HG02759 (cell line): ENCODE results near the gene HAND2.
A peak's percentile ranks its signal among the peaks of the same experiment; 100 is the strongest.

Experiments
- ATAC-seq: cut with Tn5 transposase; IDR thresholded peaks from one replicate; pipeline ENCODE4 v1.9.1; 2021; ENCODE audit warnings: mild to moderate bottlenecking, moderate library complexity; ENCODE audit not compliant: unreplicated experiment

The HAND2 gene

DNA sequence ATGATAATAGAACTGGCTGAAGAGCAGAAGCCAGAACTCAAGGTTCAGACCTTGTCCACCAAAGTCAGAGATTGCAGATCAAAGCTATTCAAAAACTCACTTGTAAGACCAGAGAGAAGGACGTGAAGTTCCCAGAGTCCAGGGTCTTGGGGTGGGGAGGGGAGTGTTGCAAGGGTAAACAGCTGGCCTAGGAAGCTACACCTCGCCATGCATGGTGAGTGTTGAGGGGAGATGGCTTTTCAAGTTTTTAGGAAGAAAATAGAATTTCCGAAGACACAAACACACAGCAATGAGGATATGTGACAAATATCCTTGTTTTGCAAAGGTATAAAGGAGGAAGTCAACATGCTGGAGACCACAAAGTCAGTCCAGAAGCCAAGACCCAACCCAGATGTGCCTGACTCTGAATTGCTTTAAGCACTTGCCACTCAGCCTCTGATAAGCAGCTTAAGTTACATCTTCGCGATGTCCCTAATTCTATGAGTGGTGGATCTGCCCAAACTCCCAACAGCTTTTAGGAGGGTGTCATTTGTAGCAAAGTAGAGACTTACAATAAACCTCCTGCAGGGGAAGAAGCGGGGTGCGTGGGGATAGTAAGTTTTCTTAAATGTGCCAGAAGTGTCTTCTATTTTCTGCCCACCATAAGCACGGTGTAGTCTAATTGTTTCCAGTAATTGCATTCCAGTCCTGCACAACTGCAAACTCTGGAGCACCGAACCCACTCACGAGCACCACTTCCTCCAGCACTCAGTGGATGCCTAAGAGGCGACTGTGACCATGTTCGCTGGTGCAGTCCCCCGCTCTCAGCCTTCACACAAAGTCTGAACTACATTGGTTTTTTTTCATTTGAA lies 26.5 kb downstream of the HAND2 start:
- no peak for ATAC-seq

DNA sequence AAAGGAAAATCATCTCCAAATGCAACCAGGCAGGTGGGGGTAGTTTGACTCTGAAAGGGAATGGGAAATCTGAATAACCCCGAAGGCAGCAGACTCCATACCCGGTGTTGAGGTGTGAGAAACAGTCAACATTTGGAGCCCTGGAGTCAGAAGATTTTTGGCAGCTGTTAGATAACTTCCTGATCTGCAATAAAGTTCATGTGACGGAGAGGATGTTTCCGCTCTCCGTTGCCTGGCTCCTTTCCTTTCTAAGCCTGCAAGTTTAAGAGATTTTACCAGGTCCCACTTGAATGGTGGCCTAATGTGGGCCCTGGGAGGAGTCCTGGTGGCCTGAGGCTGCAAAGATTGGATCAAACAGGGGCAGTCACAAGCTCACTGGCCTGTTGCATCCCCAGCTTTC lies 27.7 kb downstream of the HAND2 start:
- ATAC-seq, result no peak

DNA sequence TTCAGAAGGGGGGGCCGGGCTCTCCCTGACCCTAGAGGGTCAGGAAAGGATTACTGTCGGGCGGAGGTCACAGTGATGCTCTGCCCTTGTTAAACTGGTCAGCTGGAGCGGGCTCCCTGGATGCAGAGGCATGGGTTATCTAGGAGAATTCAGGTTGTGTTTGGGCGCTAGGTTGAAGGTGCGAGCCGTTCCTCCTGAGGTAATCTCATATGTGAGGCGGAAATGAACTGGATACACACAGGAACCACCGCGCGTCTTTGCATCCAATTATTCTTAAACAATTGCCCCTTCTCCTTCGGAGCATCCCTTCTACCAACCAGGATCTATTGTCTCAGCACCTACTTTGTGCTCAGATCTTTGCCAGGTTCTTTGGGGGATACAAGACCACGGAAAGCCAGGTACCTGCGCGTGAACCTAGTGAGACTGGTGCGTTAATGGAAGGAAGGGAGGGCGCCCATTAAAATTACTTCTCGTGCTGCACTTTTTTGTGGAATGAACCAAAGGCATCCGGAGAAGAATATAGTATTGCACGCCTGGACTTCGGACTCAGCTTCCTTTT lies 28.4 kb downstream of the HAND2 start:
- no peak for ATAC-seq

DNA sequence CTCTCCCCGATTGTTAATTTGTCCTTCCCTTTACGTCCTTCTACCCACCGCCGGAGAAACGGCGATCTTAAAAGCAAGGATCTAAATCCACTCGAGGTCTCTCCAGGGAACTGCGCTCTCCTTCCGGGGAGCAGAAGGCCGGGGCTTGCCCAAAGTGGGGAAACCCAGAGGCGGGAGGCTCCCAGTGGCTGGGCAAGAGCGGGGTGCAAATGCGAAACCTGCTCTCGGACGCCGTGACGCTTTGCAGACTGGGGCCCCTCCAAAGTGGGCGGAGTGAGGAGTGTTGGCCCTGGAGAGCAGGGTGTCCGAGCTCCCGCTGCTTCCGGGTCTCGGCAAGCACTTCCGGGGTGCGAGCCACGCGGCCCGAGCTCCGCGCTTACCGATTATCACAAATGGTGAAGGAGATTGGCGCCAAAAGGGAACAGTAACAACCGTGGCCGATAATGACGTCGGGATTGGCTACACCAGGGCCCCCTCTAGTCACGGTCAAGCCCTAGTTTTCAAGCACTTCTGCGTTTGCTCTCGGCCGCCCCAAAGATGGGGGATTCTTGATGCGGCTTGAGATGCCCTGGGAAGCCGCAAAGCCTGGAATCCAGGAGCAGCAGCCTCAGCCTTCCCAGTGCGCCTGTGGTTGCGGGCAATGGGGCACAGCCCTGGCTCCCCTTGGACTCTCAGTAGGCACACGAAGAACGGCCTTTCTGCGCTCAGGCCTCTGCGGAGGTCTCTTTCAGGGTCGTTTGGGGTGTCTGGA lies 29.0 kb downstream of the HAND2 start:
- peak; percentile 47 for ATAC-seq

DNA sequence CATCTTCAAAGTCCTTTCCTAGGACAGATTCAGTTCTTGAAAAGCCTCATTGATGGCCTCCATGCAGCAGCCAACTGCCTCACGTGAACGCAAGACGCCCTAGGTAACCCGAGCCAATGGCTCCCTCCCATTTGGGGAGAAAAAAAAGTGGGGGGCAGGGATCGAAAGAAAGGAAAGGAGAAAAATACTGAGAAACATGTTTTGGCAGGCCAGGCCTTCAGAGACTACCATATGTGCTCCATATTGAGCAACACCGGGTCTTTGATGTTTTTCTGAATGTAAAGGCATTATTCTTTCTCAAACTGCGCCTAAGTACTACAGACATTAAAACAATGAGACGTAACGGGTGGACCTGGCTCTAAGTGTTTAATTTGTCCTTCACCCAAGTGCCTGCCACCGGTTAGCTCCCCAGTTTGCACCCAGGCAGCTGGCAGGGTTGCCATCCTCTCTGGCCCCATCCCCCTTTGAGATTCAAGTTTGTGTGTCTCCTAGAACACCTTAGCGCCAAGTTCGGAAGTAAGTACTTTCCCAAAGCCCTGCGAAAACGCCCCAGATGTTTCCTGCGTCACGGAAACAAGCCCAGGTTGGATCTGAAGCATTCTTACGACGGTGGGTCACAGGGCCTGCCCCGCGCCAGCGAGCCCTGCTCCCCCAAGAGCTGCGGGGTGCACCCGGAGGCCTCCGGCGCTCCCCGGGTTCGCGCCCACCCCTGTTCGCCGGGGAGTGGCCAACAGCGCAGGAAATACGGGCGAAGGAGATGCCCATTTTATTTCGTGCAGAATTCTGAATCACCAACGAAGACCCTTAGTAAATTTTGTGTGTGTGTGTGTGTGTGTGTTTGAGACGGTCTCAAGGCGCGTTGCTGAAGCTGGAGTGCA lies 30.1 kb downstream of the HAND2 start:
- ATAC-seq, result no peak

DNA sequence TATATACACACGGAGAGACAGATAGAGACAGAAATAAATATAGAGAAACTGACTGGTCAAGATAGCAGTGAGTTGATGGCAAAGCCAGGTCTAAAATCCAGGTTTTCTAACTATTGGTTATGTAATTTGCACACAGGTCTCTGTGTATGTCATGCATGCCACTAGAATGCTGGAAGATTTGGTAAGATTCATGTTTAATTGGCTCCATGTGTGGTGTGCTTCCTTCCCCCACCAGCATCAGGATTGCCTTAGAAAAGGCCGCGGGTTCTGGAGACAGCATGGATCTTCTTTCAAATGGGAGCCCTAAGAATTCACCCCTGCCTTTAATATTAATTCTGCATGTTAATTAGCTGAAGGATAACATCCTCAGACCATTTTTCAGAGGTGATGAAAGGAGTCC lies 31.3 kb downstream of the HAND2 start:
- no peak for ATAC-seq

DNA sequence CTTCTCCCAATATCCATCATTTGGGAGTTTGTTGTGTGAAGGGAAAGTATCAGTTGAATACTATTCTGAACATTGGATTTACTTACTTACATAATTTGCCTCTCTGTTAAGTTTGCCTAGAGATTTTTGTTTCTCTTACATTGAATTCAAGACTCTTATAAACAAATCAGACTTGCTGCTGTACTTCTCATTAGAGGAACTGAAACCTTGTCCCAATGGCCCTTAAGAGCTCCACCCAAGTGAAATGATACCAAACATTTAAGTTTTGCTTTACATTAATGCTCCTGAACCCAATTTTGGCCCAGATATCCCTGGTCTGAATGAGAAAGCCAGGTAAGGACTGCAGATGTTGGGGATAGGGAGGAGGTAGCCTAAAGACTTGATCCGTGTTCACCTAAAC lies 32.0 kb downstream of the HAND2 start:
- ATAC-seq, result peak; percentile 35

DNA sequence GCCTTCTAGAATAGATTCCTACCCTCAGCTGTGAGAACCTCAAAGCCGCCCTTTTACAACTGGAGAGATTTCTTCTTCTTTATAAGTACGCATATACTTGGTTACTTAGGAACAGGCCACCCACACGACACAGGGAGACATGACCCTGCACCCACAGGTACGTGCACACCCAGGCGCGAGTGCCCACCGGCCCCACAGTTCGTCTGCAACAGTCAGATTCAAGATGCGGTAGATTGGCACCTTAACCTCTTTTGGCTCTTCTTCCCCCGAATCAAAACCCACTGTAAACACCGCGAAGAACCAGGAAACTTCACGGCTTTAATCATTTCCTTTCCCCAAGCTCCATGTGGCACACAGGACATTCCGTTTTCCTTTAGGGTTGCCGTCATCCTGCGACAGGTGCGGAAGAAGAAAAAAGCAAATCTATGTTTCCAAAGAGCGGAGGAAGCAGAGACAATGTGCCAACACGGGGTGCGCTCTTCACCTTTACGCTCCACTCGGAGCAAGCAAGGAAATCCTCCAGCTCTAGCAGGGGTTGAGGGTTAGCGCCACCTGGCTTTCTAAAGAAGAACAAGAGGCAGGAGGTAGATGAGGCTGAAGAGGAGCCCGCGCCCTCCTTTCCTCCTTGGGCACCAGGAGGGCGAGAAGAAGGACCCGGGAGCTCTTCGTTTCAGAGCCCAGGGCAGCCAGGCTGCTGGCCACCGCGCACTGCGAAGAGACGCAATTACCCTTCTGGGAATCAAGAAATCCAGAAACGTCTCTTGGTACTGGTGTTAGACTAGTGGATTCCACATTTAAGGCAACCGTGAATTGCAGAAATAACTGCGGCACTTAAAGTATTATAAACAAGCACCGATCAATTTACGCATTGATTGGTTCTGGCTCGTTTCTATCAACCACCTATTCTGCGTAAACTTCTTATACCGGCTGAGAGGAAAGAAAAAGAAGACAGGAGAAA lies 35.7 kb downstream of the HAND2 start:
- peak; percentile 96 for ATAC-seq

DNA sequence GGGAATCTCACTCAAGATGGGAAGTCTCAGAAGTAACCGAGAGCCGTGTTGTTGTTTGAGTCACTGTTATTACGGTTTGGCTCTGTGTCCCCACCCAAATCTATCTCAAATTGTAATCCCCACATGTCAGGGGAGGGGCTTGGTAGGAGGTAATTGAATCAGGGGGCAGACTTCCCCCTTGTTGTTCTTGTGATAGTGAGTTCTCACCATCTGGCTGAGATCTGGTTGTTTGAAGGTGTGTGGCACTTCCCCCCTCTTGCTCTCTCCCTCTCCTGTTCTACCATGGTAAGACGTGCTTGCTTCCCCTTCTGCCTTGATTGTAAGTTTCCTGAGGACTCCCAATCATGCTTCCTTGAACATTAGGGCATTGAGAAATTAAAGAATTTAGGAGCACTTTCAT lies 37.0 kb downstream of the HAND2 start:
- no peak for ATAC-seq

DNA sequence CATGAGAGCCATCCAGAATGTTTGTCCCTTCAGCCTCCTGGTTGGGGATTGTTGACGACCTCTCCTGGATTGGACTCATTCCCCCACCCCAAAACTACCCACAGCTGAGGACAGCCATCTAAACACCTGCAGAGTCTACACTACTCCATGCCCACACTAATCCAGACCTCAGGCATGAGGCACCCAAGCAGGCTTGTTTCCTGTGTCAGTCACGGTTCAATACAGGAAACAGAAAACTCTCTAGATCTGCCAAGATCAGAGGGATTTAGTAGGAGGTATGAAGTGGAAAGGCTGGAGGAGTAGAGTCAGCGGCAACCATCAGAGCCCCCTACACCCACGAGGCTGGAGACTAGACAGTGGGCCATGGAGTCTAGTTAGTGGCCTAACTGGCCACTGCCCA lies 37.7 kb downstream of the HAND2 start:
- ATAC-seq, result no peak

DNA sequence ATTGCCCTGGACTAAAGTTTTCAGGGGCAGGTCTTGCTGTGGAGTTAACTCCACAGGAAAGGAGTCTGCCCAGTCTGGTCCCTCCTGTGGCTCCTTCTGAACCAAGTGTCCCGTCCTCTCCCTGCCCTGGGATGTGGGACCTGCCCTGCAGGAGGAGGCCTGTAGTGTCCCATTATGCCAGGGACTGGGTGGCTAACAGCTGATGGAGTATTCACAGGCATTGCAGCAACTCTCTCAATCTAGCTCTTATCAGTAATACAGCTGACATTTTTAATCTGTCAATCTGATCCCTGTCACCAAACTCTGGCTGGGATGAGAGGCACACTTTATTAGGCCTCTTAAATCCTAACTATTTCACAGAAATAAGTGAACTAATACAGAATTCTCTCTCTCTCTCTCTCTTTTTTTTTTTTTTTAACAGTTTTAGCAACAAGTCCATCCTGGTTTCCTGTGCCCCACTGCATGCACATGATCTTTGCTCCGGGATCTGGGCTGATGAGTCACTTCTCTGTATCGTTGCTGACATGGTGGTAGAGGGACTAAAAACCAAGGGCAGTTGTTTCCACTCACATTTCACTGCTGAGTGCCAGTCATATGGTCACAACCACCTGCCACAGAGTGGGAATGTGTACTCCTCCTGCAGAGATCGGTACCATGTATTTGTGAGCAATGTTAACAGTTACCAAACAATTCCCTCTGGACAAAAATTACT lies 39.1 kb downstream of the HAND2 start:
- ATAC-seq, result no peak

DNA sequence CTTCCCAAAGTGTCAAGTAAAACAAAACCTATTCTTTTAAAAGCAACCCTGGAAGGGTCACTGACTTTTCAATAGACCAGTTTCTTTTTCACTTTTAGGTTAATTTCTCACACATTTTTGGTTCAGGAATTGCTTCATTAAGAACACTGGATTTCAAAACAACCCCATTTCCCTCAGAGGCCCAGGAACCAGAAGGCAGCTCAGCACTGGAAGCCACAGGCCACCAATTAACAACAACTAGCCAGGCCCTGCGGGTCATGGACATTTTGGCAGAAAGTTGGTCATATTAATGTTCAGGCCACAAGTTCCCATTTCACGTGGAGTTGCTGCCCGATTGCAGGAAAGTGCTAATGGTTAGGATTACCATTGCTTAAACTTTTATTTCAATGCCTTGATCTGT lies 39.8 kb downstream of the HAND2 start:
- no peak for ATAC-seq

DNA sequence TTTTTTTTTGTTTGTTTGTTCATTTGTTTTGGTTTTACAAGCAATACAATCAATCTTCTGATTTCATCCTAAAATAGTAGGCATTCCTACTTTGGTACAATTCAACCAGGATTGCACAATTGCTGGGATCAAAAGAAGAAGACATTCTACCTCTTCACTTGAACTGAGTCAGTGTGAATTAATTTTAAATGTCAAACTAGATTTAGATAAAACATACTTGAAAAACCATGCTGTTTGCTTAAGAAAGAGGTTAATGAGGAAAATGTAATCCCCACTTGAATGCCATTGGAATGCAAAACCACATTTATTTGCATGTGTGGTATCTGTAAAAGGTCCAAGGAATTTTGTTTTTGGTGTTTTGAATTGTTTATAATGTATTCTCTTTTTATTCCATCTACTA lies 40.5 kb downstream of the HAND2 start:
- no peak for ATAC-seq

DNA sequence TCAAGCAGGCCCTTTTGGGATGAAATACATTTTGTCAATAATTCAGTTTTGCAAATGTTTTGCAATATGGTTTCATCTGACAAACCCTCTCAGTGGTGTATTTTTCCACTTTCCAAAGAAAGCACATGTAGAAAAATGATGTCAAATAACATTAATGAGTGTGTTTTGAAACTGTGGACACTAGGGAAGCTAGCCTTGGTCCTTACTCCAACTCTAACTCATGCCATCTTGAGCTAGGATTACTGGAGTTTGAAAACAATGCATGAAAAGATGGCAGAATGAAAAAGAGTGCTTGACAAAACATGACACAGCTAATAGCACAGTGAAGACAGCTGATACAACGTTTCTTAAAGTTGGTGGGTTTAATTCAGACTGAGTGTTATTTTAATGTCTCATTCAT lies 41.4 kb downstream of the HAND2 start:
- no peak for ATAC-seq

DNA sequence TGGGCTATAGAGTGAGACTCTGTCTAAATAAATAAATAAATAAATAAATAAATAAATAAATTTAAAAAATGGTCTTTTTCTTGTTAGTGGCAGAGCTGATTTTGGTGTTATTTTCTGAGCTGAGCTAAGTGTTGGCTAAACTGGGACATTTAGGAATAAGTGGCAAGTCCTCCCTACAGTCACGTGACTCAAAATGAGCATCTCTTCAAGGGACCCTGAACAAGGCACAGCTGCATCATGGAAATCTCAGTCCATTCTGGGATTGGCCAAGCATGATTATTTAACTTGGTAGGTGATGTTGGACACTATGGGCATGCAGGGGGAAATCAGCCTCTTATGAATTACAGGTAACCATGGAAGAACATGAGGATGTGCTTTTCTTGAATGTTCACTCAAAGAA lies 42.0 kb downstream of the HAND2 start:
- ATAC-seq, result no peak

DNA sequence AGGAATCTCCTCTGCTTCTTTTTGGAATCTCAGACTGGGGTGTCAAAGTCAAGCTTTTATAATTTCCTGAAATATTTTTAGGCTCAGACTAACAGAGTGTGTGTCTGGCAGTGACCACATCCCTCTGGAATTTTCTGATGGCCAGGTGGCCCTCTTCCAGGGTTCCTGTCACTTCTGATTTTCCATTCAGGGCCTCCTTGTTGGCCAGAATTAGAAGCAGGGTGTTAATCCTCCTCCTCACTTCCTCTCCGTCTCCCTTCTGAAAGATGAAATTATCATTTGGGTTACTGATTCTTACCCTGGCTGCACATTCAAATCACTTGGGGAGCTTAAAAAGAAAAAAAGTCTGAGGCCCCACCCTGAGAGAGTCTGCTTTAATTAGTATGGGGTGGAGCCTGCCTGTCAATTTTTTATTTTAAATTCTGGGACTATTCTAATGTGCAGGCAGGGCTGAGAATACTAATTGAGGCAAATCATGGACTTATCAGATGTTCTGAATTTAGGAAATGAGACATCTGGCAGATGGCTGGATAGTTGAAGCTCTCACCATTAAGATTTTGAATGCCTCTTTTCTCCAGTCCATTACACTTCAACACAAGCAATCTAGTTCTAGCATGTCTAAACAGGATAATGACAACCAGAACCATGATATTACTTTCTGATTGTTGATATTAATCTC lies 43.2 kb downstream of the HAND2 start:
- no peak for ATAC-seq

DNA sequence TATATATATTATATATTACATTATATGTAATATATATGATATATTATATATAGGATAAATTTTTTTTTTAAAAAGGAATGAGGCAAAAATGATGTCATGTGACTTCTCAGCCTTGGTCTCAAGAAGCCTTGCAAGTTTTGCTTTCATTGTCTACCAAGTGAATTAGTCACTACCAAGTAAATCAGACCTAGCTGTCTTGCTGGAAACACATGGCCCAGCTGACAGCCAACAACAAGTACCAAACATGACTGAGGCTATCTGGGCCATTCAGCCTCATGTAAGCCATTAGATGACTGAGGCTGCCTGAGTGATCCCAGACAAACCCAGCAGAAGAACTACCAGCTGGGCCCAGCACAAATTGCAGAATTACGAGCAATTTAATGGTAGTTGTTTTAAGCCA lies 44.9 kb downstream of the HAND2 start:
- ATAC-seq, result no peak

DNA sequence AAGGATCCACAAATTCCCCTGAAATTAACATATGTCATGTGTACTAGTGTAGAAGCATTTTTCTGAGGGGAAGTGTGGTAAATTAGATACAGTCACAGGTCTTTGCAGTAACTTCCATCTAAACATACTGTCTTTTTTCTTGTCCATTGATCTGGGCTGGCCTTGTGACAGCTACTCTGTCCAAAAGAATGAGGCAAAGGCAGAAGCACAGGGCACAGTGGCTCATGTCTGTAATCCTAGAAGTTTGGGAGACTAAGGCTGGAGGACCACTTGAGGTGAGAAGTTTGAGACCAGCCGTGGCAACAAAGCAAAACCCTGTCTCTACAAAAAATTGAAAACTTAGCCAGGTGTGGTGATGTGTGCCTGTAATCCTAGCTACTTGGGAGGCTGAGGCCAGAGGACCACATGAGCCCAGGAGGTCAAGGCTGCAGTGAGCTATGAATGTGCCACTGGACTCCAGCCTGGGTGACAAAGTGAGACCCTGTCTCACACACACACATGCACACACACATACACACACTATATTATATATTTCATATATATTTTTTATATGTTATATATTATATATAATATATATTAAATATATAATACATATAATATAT lies 47.6 kb downstream of the HAND2 start:
- ATAC-seq, result no peak
